GM12878 (cell line): ENCODE results near the gene MARCKSL1. TPM values are rescaled to one million over a fixed set of nuclear protein-coding genes. Genes with fewer than 3 reads are reported as not detected.

ENCODE experiments used
- ATAC-seq: fragments of 200-7000 bp; cut with Tn5 transposase; 3 replicates; pipeline ENCODE4 v1.9.1; 2020; ENCODE audit warnings: mild to moderate bottlenecking, moderate library complexity
- BruUV-seq: library from RNA; stranded (reverse); fragments of 400-500 nt; replicated peaks from 2 replicates; lab custom pipeline; 2021; lab: Mats Ljungman, UMichigan
- CTCF ChIA-PET: fragments of 300-600 bp; sonication (Branson Sonifier 250); formaldehyde crosslinking; extraction: SDS; loops from one replicate; lab custom pipeline; 2021; ENCODE audit warnings: inconsistent platforms; lab: Yijun Ruan, JAX
- POLR2A ChIA-PET: fragments of 350-600 bp; formaldehyde crosslinking; extraction: SDS; loops from one replicate; lab custom pipeline; 2021; ENCODE audit warnings: inconsistent platforms; lab: Charles Lee
- RAD21 ChIA-PET: fragments of 300-600 bp; sonication (Branson Sonifier 250); formaldehyde crosslinking; loops from one replicate; lab custom pipeline; 2023; ENCODE audit warnings: antibody characterized with exemption; ENCODE audit not compliant: unreplicated experiment; lab: Charles Lee
- SMC1A ChIA-PET: fragments of 300-600 bp; sonication (Branson Sonifier 250); formaldehyde crosslinking; loops from one replicate; lab custom pipeline; 2023; ENCODE audit not compliant: unreplicated experiment, uncharacterized antibody; lab: Charles Lee
- DNase-seq: peaks from one replicate; pipeline ENCODE4 v3.0.0-alpha.2; 2011; ENCODE audit warnings: low read depth, low spot score
- FAIRE-seq: peaks from 3 replicates; lab custom pipeline; 2011; peaks lifted over from hg19 to GRCh38; lab: Jason Lieb, UNC
- H2AFZ ChIP-seq: 2 replicates; pipeline ENCODE4 v1.6.0; 2011; ENCODE audit warnings: low read depth, low read length, control low read depth; ENCODE audit not compliant: control insufficient read depth
- H3K27ac ChIP-seq: 2 replicates; pipeline ENCODE4 v1.5.1; 2011; ENCODE audit warnings: control low read depth; ENCODE audit not compliant: control insufficient read depth, insufficient read depth
- H3K27me3 ChIP-seq, 2 experiments: replicated peaks in 1 of 2; 2 replicates each; pipeline versions ENCODE4 v1.6.0 to v1.6.1; 2011; ENCODE audit warnings: low read length in 1 of 2; ENCODE audit not compliant: control insufficient read depth in 2 of 2, insufficient read depth in 2 of 2
- H3K36me3 ChIP-seq, 2 experiments: 2 replicates each; pipeline ENCODE4 v1.5.1; 2011; ENCODE audit warnings: low read length in 1 of 2; ENCODE audit not compliant: control insufficient read depth in 2 of 2, insufficient read depth in 2 of 2
- H3K4me1 ChIP-seq: 2 replicates; pipeline ENCODE4 v1.6.1; 2011; ENCODE audit warnings: mild to moderate bottlenecking, low read length, moderate library complexity, mixed read lengths; ENCODE audit not compliant: control insufficient read depth, insufficient read depth
- H3K4me2 ChIP-seq: 2 replicates; pipeline ENCODE4 v1.6.0; 2011; ENCODE audit warnings: control low read depth; ENCODE audit not compliant: control insufficient read depth, insufficient read depth
- H3K4me3 ChIP-seq: fragments of 200-600 bp; sonication (generic); 2 replicates; pipeline ENCODE4 v1.5.1; 2016
- H3K79me2 ChIP-seq: 2 replicates; pipeline ENCODE4 v1.6.0; 2011; ENCODE audit warnings: low read length; ENCODE audit not compliant: control insufficient read depth, insufficient read depth
- H3K9ac ChIP-seq: 2 replicates; pipeline ENCODE4 v1.8.0; 2011; ENCODE audit warnings: low read length, control low read depth, mixed read lengths; ENCODE audit not compliant: control insufficient read depth, insufficient read depth
- H3K9me3 ChIP-seq: replicated peaks from 3 replicates; pipeline ENCODE4 v1.5.1; 2011; ENCODE audit warnings: mild to moderate bottlenecking, low read length; ENCODE audit not compliant: control insufficient read depth, insufficient read depth
- H4K20me1 ChIP-seq: 2 replicates; pipeline ENCODE4 v1.6.0; 2011; ENCODE audit not compliant: control insufficient read depth, insufficient read depth
- BHLHE40 ChIP-seq, 2 experiments: fragments of 450-650 bp in 1 of 2; IDR thresholded peaks; 2 replicates each; pipeline ENCODE4 v1.6.1; 2011 to 2017; ENCODE audit warnings: low read depth in 2 of 2, borderline replicate concordance in 1 of 2, improper control_type of control experiment in 1 of 2, low read length in 1 of 2, mild to moderate bottlenecking in 1 of 2
- CBFB ChIP-seq: IDR thresholded peaks from 2 replicates; pipeline ENCODE4 v1.6.1; 2016; ENCODE audit warnings: antibody characterized with exemption, low read depth
- CBX3 ChIP-seq: fragments of 200-600 bp; sonication (generic); IDR thresholded peaks from 2 replicates; pipeline ENCODE4 v1.6.1; 2016; ENCODE audit warnings: low read depth, borderline replicate concordance
- CHD2 ChIP-seq: IDR thresholded peaks from 2 replicates; pipeline ENCODE4 v1.6.1; 2011; ENCODE audit warnings: low read depth, low read length, improper control_type of control experiment, borderline replicate concordance
- GABPA ChIP-seq: IDR thresholded peaks from 2 replicates; pipeline ENCODE4 v1.6.1; 2014; ENCODE audit warnings: antibody characterized with exemption, low read depth, mild to moderate bottlenecking, inconsistent platforms
- GATAD2B ChIP-seq: fragments of 450-650 bp; conservative IDR thresholded peaks from 2 replicates; pipeline ENCODE4 v1.6.1; 2017; ENCODE audit warnings: low read depth, mild to moderate bottlenecking, moderate library complexity
- LARP7 ChIP-seq: fragments of 450-650 bp; IDR thresholded peaks from 2 replicates; pipeline ENCODE4 v1.6.1; 2017; ENCODE audit warnings: mild to moderate bottlenecking
- NFXL1 ChIP-seq: fragments of 450-650 bp; IDR thresholded peaks from 2 replicates; pipeline ENCODE4 v1.6.1; 2017; ENCODE audit warnings: antibody characterized with exemption, mild to moderate bottlenecking, borderline replicate concordance
- NR2F1 ChIP-seq: fragments of 450-650 bp; conservative IDR thresholded peaks from 2 replicates; pipeline ENCODE4 v1.6.1; 2017; ENCODE audit warnings: mild to moderate bottlenecking
- NRF1 ChIP-seq: conservative IDR thresholded peaks from 2 replicates; pipeline ENCODE4 v1.6.1; 2011; ENCODE audit warnings: mild to moderate bottlenecking, low read depth, low read length, improper control_type of control experiment
- SMAD5 ChIP-seq: IDR thresholded peaks from 2 replicates; pipeline ENCODE4 v1.6.1; 2016; ENCODE audit warnings: antibody characterized with exemption, low read depth
- SP1 ChIP-seq: IDR thresholded peaks from one replicate; pipeline ENCODE4 v1.6.1; 2011; ENCODE audit warnings: low read depth, low read length
- TCF7 ChIP-seq: IDR thresholded peaks from 2 replicates; pipeline ENCODE4 v1.6.1; 2014; ENCODE audit warnings: antibody characterized with exemption, borderline replicate concordance
- ZNF207 ChIP-seq: fragments of 450-650 bp; IDR thresholded peaks from 2 replicates; pipeline ENCODE4 v1.6.1; 2014; ENCODE audit warnings: antibody characterized with exemption, mild to moderate bottlenecking, borderline replicate concordance
- WGBS: methylation state at CpG from one replicate; pipeline ENCODE4 v1.1.6; 2016; ENCODE audit warnings: low lambda C conversion rate; ENCODE audit not compliant: insufficient replicate concordance, insufficient coverage; ENCODE audit errors: missing lambda C conversion rate; 5-methylcytosine and 5-hydroxymethylcytosine counted together
- in situ Hi-C: fragments of 300-500 bp; cut with MboI; formaldehyde crosslinking; loops from 9 replicates; pipeline ENCODE4 v1.14.3; 2018; ENCODE audit warnings: mixed read lengths
- intact Hi-C: fragments of 100-400 bp; cut with micrococcal nuclease; formaldehyde crosslinking; loops from one replicate; pipeline ENCODE4 v1.14.2; 2022; ENCODE audit not compliant: unreplicated experiment
- polyA plus RNA-seq, 11 experiments: library from polyadenylated mRNA; depleted of rRNA in 4 of 11; unstranded in 6 of 11; stranded (reverse) in 5 of 11; fragments of >200 nt; fragmentation: Nextera tagmentation in 4 of 11; fragmentation: Illumina TruSeq in 1 of 11; extraction: Ambion mirVana in 4 of 11; extraction: Trizol in 1 of 11; gene quantifications; 1 replicate in 1 of 11; 2 replicates in 10 of 11; pipeline versions ENCODE4 v1.2.1 to v1.2.3, GENCODE V29; 2011 to 2016; ENCODE audit warnings: inconsistent platforms in 2 of 11, missing spikeins in 2 of 11, low read depth in 1 of 11
- total RNA-seq, 4 experiments: library from RNA; depleted of rRNA in 3 of 4; stranded (reverse); fragments of >200 nt in 3 of 4; fragmentation: Illumina TruSeq in 1 of 4; extraction: Trizol in 1 of 4; gene quantifications; 2 replicates each; pipeline versions ENCODE4 v1.2.1 to v1.2.3, GENCODE V29; 2013 to 2021
- TF ChIP-seq, protein P1 (sequence below): IDR thresholded peaks from 2 replicates; pipeline ENCODE4 v1.6.1; 2012; ENCODE audit warnings: improper control_type of control experiment, low read depth, low read length; ENCODE audit not compliant: insufficient replicate concordance
- TF ChIP-seq, protein P2 (sequence below): fragments of 450-650 bp; IDR thresholded peaks from 2 replicates; pipeline ENCODE4 v1.6.1; 2018; ENCODE audit warnings: mild to moderate bottlenecking, low read depth, moderate library complexity; ENCODE audit not compliant: partially characterized antibody
- TF ChIP-seq, protein P3 (sequence below): fragments of 450-650 bp; IDR thresholded peaks from 2 replicates; pipeline ENCODE4 v1.6.1; 2016; ENCODE audit warnings: mild to moderate bottlenecking

MARCKSL1 gene
- total and polyA plus RNA-seq, 10 of the 15 experiments (the other 5 are each of a cell fraction or from before 2014, with no cell fraction given), result 14.5 to 225 (median 158) TPM

DNA sequence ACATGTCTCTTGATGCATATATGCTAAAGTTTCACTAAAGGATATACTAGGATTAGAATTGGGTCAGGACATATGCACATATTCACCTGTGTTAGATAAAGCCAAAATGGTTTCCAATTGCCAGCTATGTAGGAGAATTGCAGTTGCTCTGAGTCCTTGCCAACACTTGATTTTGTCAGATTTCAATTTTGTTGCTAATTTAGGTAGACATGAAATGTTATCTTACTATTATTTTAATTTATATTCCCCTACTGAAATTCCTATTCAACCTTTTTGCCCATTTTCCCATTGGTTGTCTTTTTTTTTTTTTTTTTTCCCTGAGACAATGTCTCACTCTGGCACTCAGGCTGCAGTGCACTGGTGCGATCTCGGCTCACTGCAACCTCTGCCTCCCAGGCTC lies 30.7 kb downstream of the MARCKSL1 start:
- Histone ChIP-seq H3K36me3 (peaks cover 17 to 37% of the 10 kb centered on the region in 2 experiments), H3K79me2 (peaks cover 69% of the 10 kb centered on the region), H3K9ac (no peak overlapping the region), H4K20me1 (peaks cover 3% of the 10 kb centered on the region; the same call in 1 of the 2 replicates), H3K27me3 (no peaks in the 10 kb centered on the region), H3K9me3 (peaks cover 11% of the 10 kb centered on the region), H3K4me1 (peaks cover 14% of the 10 kb centered on the region), H3K27ac (no peak overlapping the region), H2AFZ (no peak overlapping the region), H3K4me3 (no peak overlapping the region), H3K4me2 (no peak overlapping the region)
- in situ Hi-C loops (no loop called here), intact Hi-C loops (no loop called here)
- ChIA-PET POLR2A (interaction anchor here (0.6 kb wide), 1 partner anchor 62 kb away, joined by 3 read pairs; no protein-coding TSS in a partner anchor), CTCF (interaction anchor here (1.0 to 2.5 kb wide), 3 partner anchors 11 to 90 kb away, joined by 4 to 9 read pairs (median 9); no protein-coding TSS in a partner anchor), RAD21 (interaction anchor here (1.5 kb wide), 1 partner anchor 51 kb away, joined by 3 read pairs; no protein-coding TSS in a partner anchor), SMC1A (interaction anchor here (0.8 to 1.2 kb wide), 4 partner anchors 9 to 57 kb away, joined by 3 to 5 read pairs (median 4); no protein-coding TSS in a partner anchor)
- 100% methylated on average over 1 of the region's 2 CpGs for WGBS
- ATAC-seq, result no peak
- no peak for FAIRE-seq
- no peak for DNase-seq
- BruUV-seq, result no TSS peak
- TF ChIP-seq CHD2 (no peak), ZNF207 (no peak), BHLHE40 (IDR thresholded peaks at IDR 0.05; ENCODE audit: borderline replicate concordance in 1 of 2, low read depth in 2 of 2, low read length in 1 of 2) (no peak), CBFB (no peak), SP1 (no peak), TCF7 (no peak), NR2F1 (no peak), GABPA (no peak), LARP7 (no peak), NRF1 (no peak), SMAD5 (no peak), NFXL1 (no peak), GATAD2B (no peak), CBX3 (no peak)
- TF ChIP-seq, protein P1, sequence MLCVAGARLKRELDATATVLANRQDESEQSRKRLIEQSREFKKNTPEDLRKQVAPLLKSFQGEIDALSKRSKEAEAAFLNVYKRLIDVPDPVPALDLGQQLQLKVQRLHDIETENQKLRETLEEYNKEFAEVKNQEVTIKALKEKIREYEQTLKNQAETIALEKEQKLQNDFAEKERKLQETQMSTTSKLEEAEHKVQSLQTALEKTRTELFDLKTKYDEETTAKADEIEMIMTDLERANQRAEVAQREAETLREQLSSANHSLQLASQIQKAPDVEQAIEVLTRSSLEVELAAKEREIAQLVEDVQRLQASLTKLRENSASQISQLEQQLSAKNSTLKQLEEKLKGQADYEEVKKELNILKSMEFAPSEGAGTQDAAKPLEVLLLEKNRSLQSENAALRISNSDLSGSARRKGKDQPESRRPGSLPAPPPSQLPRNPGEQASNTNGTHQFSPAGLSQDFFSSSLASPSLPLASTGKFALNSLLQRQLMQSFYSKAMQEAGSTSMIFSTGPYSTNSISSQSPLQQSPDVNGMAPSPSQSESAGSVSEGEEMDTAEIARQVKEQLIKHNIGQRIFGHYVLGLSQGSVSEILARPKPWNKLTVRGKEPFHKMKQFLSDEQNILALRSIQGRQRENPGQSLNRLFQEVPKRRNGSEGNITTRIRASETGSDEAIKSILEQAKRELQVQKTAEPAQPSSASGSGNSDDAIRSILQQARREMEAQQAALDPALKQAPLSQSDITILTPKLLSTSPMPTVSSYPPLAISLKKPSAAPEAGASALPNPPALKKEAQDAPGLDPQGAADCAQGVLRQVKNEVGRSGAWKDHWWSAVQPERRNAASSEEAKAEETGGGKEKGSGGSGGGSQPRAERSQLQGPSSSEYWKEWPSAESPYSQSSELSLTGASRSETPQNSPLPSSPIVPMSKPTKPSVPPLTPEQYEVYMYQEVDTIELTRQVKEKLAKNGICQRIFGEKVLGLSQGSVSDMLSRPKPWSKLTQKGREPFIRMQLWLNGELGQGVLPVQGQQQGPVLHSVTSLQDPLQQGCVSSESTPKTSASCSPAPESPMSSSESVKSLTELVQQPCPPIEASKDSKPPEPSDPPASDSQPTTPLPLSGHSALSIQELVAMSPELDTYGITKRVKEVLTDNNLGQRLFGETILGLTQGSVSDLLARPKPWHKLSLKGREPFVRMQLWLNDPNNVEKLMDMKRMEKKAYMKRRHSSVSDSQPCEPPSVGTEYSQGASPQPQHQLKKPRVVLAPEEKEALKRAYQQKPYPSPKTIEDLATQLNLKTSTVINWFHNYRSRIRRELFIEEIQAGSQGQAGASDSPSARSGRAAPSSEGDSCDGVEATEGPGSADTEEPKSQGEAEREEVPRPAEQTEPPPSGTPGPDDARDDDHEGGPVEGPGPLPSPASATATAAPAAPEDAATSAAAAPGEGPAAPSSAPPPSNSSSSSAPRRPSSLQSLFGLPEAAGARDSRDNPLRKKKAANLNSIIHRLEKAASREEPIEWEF, result no peak
- TF ChIP-seq, protein P2, sequence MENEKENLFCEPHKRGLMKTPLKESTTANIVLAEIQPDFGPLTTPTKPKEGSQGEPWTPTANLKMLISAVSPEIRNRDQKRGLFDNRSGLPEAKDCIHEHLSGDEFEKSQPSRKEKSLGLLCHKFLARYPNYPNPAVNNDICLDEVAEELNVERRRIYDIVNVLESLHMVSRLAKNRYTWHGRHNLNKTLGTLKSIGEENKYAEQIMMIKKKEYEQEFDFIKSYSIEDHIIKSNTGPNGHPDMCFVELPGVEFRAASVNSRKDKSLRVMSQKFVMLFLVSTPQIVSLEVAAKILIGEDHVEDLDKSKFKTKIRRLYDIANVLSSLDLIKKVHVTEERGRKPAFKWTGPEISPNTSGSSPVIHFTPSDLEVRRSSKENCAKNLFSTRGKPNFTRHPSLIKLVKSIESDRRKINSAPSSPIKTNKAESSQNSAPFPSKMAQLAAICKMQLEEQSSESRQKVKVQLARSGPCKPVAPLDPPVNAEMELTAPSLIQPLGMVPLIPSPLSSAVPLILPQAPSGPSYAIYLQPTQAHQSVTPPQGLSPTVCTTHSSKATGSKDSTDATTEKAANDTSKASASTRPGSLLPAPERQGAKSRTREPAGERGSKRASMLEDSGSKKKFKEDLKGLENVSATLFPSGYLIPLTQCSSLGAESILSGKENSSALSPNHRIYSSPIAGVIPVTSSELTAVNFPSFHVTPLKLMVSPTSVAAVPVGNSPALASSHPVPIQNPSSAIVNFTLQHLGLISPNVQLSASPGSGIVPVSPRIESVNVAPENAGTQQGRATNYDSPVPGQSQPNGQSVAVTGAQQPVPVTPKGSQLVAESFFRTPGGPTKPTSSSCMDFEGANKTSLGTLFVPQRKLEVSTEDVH, result no peak
- TF ChIP-seq, protein P3, sequence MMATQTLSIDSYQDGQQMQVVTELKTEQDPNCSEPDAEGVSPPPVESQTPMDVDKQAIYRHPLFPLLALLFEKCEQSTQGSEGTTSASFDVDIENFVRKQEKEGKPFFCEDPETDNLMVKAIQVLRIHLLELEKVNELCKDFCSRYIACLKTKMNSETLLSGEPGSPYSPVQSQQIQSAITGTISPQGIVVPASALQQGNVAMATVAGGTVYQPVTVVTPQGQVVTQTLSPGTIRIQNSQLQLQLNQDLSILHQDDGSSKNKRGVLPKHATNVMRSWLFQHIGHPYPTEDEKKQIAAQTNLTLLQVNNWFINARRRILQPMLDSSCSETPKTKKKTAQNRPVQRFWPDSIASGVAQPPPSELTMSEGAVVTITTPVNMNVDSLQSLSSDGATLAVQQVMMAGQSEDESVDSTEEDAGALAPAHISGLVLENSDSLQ, result no peak
